K562 (cell line): ENCODE data around the gene NOTCH1. TPM values are rescaled to one million over a fixed set of nuclear protein-coding genes. Genes with fewer than 3 reads are reported as not detected.

ENCODE experiments used
- ATAC-seq: fragments of 200-7000 bp; cut with Tn5 transposase; 3 replicates; pipeline ENCODE4 v1.9.1; 2020; ENCODE audit warnings: moderate library complexity
- BruUV-seq: library from RNA; stranded (reverse); fragments of 400-500 nt; replicated peaks from 2 replicates; lab custom pipeline; 2021; lab: Mats Ljungman, UMichigan
- CTCF ChIA-PET: fragments of 300-600 bp; formaldehyde crosslinking; extraction: SDS; loops from one replicate; lab custom pipeline; 2021; ENCODE audit warnings: low intra/inter-chr PET ratio; lab: Yijun Ruan, JAX
- POLR2A ChIA-PET: fragments of 300-600, 350-650 bp; sonication (Branson Sonifier 250); formaldehyde crosslinking; extraction: SDS; loops from one replicate; lab custom pipeline; 2021; ENCODE audit warnings: antibody characterized with exemption, inconsistent platforms; lab: Yijun Ruan, JAX
- DNase-seq, 4 experiments: peaks; one replicate each; pipeline versions ENCODE4 v3.0.0 to v3.0.0-alpha.2; 2011 to 2018; ENCODE audit warnings: low spot score in 3 of 4, mixed read lengths in 3 of 4; ENCODE audit errors: extremely low read depth in 1 of 4
- FAIRE-seq: peaks from 2 replicates; lab custom pipeline; 2011; peaks lifted over from hg19 to GRCh38; lab: Jason Lieb, UNC
- H2AFZ ChIP-seq: 2 replicates; pipeline ENCODE4 v1.6.0; 2011; ENCODE audit warnings: low read depth, low read length, control low read depth, inconsistent platforms
- H3K27ac ChIP-seq: fragments of 200-600 bp; 3 replicates; pipeline ENCODE4 v1.8.0; 2011; ENCODE audit warnings: low read depth, mild to moderate bottlenecking, control low read depth, inconsistent platforms, low read length, moderate library complexity, mixed read lengths; ENCODE audit errors: extremely low read depth
- H3K27me3 ChIP-seq, 2 experiments: fragments of 300-600 bp in 1 of 2; 2 replicates in 1 of 2; 3 replicates in 1 of 2; pipeline versions ENCODE4 v1.6.0 to v1.8.0; 2011; ENCODE audit warnings: inconsistent platforms in 2 of 2, low read length in 2 of 2, mild to moderate bottlenecking in 1 of 2, mixed read lengths in 1 of 2, moderate library complexity in 1 of 2; ENCODE audit not compliant: control insufficient read depth in 2 of 2, insufficient read depth in 2 of 2
- H3K36me3 ChIP-seq: fragments of 300-600 bp; 3 replicates; pipeline ENCODE4 v1.8.0; 2011; ENCODE audit warnings: mild to moderate bottlenecking, low read length, inconsistent platforms; ENCODE audit not compliant: control insufficient read depth, insufficient read depth
- H3K4me1 ChIP-seq, 2 experiments: fragments of 200-600 bp in 1 of 2; replicated peaks in 1 of 2; 2 replicates in 1 of 2; 3 replicates in 1 of 2; pipeline versions ENCODE4 v1.5.1 to v1.8.0; 2011; ENCODE audit warnings: inconsistent platforms in 2 of 2, low read length in 2 of 2, mild to moderate bottlenecking in 1 of 2, mixed read lengths in 1 of 2, moderate library complexity in 1 of 2; ENCODE audit not compliant: control insufficient read depth in 2 of 2, insufficient read depth in 2 of 2
- H3K4me2 ChIP-seq: 2 replicates; pipeline ENCODE4 v1.6.1; 2011; ENCODE audit warnings: low read length, control low read depth, inconsistent platforms, mixed read lengths; ENCODE audit not compliant: insufficient read depth
- H3K4me3 ChIP-seq: fragments of 200-600 bp; sonication (generic), shearing (Covaris generic); 2 replicates; pipeline ENCODE4 v1.5.1; 2016; ENCODE audit warnings: control low read depth, inconsistent platforms
- H3K79me2 ChIP-seq: fragments of 200-600 bp; 3 replicates; pipeline ENCODE4 v1.8.0; 2011; ENCODE audit warnings: low read length, inconsistent platforms; ENCODE audit not compliant: control insufficient read depth, insufficient read depth
- H3K9ac ChIP-seq, 2 experiments: 2 replicates each; pipeline versions ENCODE4 v1.6.0 to v1.6.1; 2011; ENCODE audit warnings: low read depth in 2 of 2, low read length in 2 of 2, control low read depth in 1 of 2, inconsistent platforms in 1 of 2, mild to moderate bottlenecking in 1 of 2, mixed read lengths in 1 of 2; ENCODE audit not compliant: insufficient read depth in 1 of 2
- H3K9me1 ChIP-seq: one replicate; pipeline ENCODE4 v1.6.0; 2011; ENCODE audit warnings: inconsistent platforms, mild to moderate bottlenecking, low read length, moderate library complexity; ENCODE audit not compliant: control insufficient read depth, insufficient read depth
- H3K9me3 ChIP-seq: replicated peaks from 2 replicates; pipeline ENCODE4 v1.5.1; 2011; ENCODE audit warnings: low read depth, low read length, inconsistent platforms; ENCODE audit not compliant: control insufficient read depth, insufficient read depth
- H4K20me1 ChIP-seq: replicated peaks from 2 replicates; pipeline ENCODE4 v1.6.1; 2011; ENCODE audit warnings: low read length, inconsistent platforms, mixed read lengths; ENCODE audit not compliant: control insufficient read depth, insufficient read depth
- C11orf30 ChIP-seq: fragments of 450-650 bp; IDR thresholded peaks from 2 replicates; pipeline ENCODE4 v1.6.1; 2016; ENCODE audit warnings: low read depth, mild to moderate bottlenecking
- CTBP1 ChIP-seq: fragments of 450-650 bp; IDR thresholded peaks from 2 replicates; pipeline ENCODE4 v1.6.1; 2016; ENCODE audit warnings: borderline replicate concordance
- KLF6 ChIP-seq: fragments of 250-450 bp; sonication (Bioruptor Pico); IDR thresholded peaks from 2 replicates; pipeline ENCODE4 v1.4.0; 2020; ENCODE audit warnings: mild to moderate bottlenecking, moderate library complexity, borderline replicate concordance
- PYGO2 ChIP-seq: fragments of 450-650 bp; IDR thresholded peaks from 2 replicates; pipeline ENCODE4 v1.6.1; 2016; ENCODE audit warnings: mild to moderate bottlenecking, missing genetic modification characterization, moderate library complexity, missing compliant biosample characterization
- SPI1 ChIP-seq: IDR thresholded peaks from 2 replicates; pipeline ENCODE4 v1.6.1; 2011; ENCODE audit warnings: low read depth, low read length, control low read depth, borderline replicate concordance
- ZNF695 ChIP-seq: fragments of 450-650 bp; formaldehyde crosslinking; IDR thresholded peaks from 2 replicates; pipeline ENCODE4 v1.4.0; 2020; ENCODE audit warnings: mild to moderate bottlenecking, moderate library complexity
- WGBS: fragments of 100-300 bp; shearing (Covaris generic); methylation state at CpG from one replicate; pipeline ENCODE4 v1.1.6; 2016; ENCODE audit warnings: low coverage, mixed read lengths; ENCODE audit not compliant: insufficient coverage; ENCODE audit errors: missing lambda C conversion rate; 5-methylcytosine and 5-hydroxymethylcytosine counted together
- in situ Hi-C: fragments of 300-500 bp; cut with MboI; formaldehyde crosslinking; loops from 4 replicates; pipeline ENCODE4 v1.15.0; 2018; ENCODE audit warnings: inconsistent platforms, mixed read lengths
- intact Hi-C: fragments of 100-400 bp; cut with micrococcal nuclease; formaldehyde crosslinking; loops from 2 replicates; pipeline ENCODE4 v1.14.2; 2022
- polyA plus RNA-seq, 8 experiments: library from polyadenylated mRNA; depleted of rRNA in 4 of 8; stranded (reverse) in 5 of 8; unstranded in 3 of 8; fragments of >200 nt; fragmentation: Nextera tagmentation in 2 of 8; fragmentation: Illumina TruSeq in 1 of 8; extraction: Ambion mirVana in 2 of 8; extraction: Trizol in 1 of 8; gene quantifications; 2 replicates each; pipeline versions ENCODE4 v1.2.1 to v1.2.3, GENCODE V29; 2011 to 2014; ENCODE audit warnings: inconsistent platforms in 1 of 8, missing spikeins in 1 of 8
- total RNA-seq, 7 experiments: library from RNA; depleted of rRNA in 6 of 7; stranded (reverse); fragments of >200 nt in 6 of 7; fragmentation: Illumina TruSeq in 2 of 7; extraction: Trizol in 2 of 7; gene quantifications; 2 replicates each; pipeline versions ENCODE4 v1.2.1 to v1.2.3, GENCODE V29; 2011 to 2021; ENCODE audit warnings: low replicate concordance in 1 of 7
- TF ChIP-seq, protein P1 (sequence below): fragments of 450-650 bp; IDR thresholded peaks from 2 replicates; pipeline ENCODE4 v1.6.1; 2017; ENCODE audit warnings: antibody characterized with exemption, mild to moderate bottlenecking
- TF ChIP-seq, protein P2 (sequence below): fragments of 450-650 bp; IDR thresholded peaks from one replicate; pipeline ENCODE4 v1.6.1; 2018; ENCODE audit warnings: mild to moderate bottlenecking, moderate library complexity; ENCODE audit not compliant: partially characterized antibody
- TF ChIP-seq, protein P3 (sequence below): IDR thresholded peaks from 2 replicates; pipeline ENCODE4 v1.6.1; 2016; ENCODE audit warnings: missing genetic modification characterization, missing compliant biosample characterization

Gene NOTCH1
- total and polyA plus RNA-seq, 9 of the 15 experiments (the other 6 are each of a cell fraction or from before 2014, with no cell fraction given) = 0.03 to 31.4 (median 2.3) TPM

DNA sequence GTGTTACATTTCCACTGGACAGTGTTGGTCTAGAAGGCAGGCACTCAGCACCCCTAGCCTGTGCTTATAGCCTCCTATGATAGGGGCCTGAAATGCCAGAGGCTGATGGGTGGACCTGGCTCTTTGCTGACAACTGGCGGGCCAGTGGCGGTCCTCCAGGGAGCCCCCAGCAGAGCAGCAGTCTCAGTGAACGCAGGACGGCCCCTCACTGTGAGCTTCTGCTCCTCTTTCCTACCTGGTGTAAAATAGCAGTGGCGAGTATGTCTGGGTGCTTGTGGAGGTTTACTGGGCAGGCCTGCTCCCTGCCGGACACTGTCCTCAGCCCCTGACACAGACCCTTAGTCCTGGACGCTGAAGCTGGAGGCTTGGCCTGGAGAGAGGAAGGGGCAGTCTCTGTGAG is 59.7 kb downstream of the NOTCH1 start (continued):
- TF ChIP-seq, protein P1, sequence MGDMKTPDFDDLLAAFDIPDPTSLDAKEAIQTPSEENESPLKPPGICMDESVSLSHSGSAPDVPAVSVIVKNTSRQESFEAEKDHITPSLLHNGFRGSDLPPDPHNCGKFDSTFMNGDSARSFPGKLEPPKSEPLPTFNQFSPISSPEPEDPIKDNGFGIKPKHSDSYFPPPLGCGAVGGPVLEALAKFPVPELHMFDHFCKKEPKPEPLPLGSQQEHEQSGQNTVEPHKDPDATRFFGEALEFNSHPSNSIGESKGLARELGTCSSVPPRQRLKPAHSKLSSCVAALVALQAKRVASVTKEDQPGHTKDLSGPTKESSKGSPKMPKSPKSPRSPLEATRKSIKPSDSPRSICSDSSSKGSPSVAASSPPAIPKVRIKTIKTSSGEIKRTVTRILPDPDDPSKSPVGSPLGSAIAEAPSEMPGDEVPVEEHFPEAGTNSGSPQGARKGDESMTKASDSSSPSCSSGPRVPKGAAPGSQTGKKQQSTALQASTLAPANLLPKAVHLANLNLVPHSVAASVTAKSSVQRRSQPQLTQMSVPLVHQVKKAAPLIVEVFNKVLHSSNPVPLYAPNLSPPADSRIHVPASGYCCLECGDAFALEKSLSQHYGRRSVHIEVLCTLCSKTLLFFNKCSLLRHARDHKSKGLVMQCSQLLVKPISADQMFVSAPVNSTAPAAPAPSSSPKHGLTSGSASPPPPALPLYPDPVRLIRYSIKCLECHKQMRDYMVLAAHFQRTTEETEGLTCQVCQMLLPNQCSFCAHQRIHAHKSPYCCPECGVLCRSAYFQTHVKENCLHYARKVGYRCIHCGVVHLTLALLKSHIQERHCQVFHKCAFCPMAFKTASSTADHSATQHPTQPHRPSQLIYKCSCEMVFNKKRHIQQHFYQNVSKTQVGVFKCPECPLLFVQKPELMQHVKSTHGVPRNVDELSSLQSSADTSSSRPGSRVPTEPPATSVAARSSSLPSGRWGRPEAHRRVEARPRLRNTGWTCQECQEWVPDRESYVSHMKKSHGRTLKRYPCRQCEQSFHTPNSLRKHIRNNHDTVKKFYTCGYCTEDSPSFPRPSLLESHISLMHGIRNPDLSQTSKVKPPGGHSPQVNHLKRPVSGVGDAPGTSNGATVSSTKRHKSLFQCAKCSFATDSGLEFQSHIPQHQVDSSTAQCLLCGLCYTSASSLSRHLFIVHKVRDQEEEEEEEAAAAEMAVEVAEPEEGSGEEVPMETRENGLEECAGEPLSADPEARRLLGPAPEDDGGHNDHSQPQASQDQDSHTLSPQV = no peak
- no peak for TF ChIP-seq SPI1

DNA sequence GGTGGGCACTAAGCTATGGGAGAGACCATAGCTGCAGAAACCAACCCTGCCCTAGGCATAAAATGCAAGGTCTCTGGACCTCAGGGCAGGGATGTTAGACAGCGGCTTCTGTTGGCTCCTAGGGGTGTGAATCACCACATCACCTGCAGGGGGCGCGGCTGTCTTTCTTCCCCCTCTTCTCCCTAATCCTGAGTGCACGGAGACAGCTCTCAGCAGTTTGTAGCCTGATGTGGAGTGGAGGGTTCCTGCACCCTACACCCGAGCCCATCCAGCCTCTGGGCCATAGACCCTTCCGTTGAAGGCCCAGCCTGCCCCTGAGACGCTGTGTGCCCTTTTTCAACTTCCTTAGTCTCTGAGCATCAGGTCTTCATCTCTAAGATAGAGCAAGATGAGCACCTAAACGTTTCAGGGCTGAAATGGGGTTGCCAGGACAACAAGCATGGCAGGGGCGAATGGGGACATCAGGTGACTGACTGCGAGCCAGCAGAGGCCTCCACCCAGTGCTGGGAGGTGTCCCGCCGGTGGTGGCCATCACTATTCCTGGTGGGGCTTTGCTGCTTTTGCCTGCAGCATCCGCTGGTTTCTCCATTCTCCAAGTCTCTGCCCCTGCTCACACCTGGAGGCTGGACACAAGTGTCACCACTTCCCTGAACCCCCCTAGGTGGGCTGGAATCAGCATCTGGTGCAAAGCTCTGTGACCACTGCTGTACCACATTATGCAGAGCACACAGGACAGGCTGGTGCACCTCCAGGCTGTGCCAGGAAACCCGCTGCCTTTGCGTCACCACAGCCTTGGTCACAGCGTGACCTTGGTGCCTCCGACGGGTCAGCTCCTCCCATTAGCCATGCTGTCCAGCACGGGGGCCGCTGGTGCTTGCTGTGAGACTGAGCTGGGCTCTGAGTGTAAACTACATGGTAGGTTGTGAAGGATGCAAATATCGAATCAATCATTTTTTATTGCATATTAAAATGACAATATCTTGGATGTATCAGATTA is 60.5 kb downstream of the NOTCH1 start:
- ChIA-PET CTCF (interaction anchor here (1.6 to 7.1 kb wide), 4 partner anchors 139 to 208 kb away, joined by 4 to 154 read pairs (median 11); no protein-coding TSS in a partner anchor), POLR2A (interaction anchor here (0.5 to 2.4 kb wide), 5 partner anchors 14 to 243 kb away, joined by 3 to 9 read pairs (median 3); no protein-coding TSS in a partner anchor)
- H3K4me2 ChIP-seq = no peak overlapping the region
- FAIRE-seq = peak; percentile 97
- ATAC-seq = peak; percentile 59
- BruUV-seq = no TSS peak
- peaks cover 3% of the 10 kb centered on the region; the same call in 1 of the 3 replicates for H3K36me3 ChIP-seq
- no peak overlapping the region for H2AFZ ChIP-seq
- peaks cover 24% of the 10 kb centered on the region for H3K79me2 ChIP-seq
- H3K9ac ChIP-seq = peak overlapping the region in 1 of 2 experiments; percentile 32; a peak in 1 of 4 replicates
- peak; percentile 57 to 90 (median 63) for DNase-seq
- no peak overlapping the region for H3K4me3 ChIP-seq
- WGBS = 8% methylated on average over 21 of the region's 21 CpGs
- intact Hi-C loops = loop anchor here (1.0 to 5.0 kb wide), 2 partner anchors 146 to 207 kb away; no protein-coding TSS in a partner anchor
- H3K9me1 ChIP-seq = no peaks in the 10 kb centered on the region
- no peak overlapping the region for H3K27ac ChIP-seq
- H3K27me3 ChIP-seq = peaks cover 0 to 26% of the 10 kb centered on the region in 2 experiments; a peak in 3 of 5 replicates
- in situ Hi-C loops = no loop called here
- no peaks in the 10 kb centered on the region for H3K9me3 ChIP-seq
- peaks cover 14 to 42% of the 10 kb centered on the region in 2 experiments for H3K4me1 ChIP-seq
- H4K20me1 ChIP-seq = peaks cover 21% of the 10 kb centered on the region
- TF ChIP-seq ZNF695 (CRISPR knock-in tag) = no peak
- no peak for TF ChIP-seq KLF6 (CRISPR knock-in tag)
- peak; percentile 62; the same call in 1 of the 2 replicates for TF ChIP-seq CTBP1
- TF ChIP-seq, protein P2, sequence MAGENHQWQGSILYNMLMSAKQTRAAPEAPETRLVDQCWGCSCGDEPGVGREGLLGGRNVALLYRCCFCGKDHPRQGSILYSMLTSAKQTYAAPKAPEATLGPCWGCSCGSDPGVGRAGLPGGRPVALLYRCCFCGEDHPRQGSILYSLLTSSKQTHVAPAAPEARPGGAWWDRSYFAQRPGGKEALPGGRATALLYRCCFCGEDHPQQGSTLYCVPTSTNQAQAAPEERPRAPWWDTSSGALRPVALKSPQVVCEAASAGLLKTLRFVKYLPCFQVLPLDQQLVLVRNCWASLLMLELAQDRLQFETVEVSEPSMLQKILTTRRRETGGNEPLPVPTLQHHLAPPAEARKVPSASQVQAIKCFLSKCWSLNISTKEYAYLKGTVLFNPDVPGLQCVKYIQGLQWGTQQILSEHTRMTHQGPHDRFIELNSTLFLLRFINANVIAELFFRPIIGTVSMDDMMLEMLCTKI = no peak
- TF ChIP-seq, protein P3, sequence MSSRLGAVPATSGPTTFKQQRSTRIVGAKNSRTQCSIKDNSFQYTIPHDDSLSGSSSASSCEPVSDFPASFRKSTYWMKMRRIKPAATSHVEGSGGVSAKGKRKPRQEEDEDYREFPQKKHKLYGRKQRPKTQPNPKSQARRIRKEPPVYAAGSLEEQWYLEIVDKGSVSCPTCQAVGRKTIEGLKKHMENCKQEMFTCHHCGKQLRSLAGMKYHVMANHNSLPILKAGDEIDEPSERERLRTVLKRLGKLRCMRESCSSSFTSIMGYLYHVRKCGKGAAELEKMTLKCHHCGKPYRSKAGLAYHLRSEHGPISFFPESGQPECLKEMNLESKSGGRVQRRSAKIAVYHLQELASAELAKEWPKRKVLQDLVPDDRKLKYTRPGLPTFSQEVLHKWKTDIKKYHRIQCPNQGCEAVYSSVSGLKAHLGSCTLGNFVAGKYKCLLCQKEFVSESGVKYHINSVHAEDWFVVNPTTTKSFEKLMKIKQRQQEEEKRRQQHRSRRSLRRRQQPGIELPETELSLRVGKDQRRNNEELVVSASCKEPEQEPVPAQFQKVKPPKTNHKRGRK (tag) = no peak
- TF ChIP-seq PYGO2 (tag) = no peak
- TF ChIP-seq C11orf30 = no peak
